GM23338 (cell line): ENCODE measurements around the gene PLD2.
"Not testable (repeated sequence)": the region's sequence is repeated elsewhere in the genome, so short reads cannot be mapped to it uniquely, and the experiment has no call there.

ENCODE experiments used
- CREB1 ChIP-seq: fragments of 250-450 bp; sonication (Bioruptor Pico); IDR thresholded peaks from 2 replicates; pipeline ENCODE4 v1.5.0; 2020; ENCODE audit warnings: low read depth, mild to moderate bottlenecking, moderate library complexity
- EZH2 ChIP-seq: fragments of 200-600 bp; sonication (generic); IDR thresholded peaks from one replicate; pipeline ENCODE4 v1.8.0; 2017; ENCODE audit warnings: antibody characterized with exemption, mild to moderate bottlenecking, low read depth; ENCODE audit not compliant: unreplicated experiment
- EZH2phosphoT487 ChIP-seq: fragments of 200-600 bp; sonication (generic); IDR thresholded peaks from one replicate; pipeline ENCODE4 v1.8.1; 2018; ENCODE audit warnings: antibody characterized with exemption; ENCODE audit not compliant: unreplicated experiment
- JUNB ChIP-seq: IDR thresholded peaks from one replicate; pipeline ENCODE4 v1.6.1; 2016; ENCODE audit warnings: antibody characterized with exemption; ENCODE audit not compliant: unreplicated experiment
- NANOG ChIP-seq: IDR thresholded peaks from 2 replicates; pipeline ENCODE4 v1.6.1; 2016; ENCODE audit warnings: antibody characterized with exemption, borderline replicate concordance
- POLR2AphosphoS5 ChIP-seq: IDR thresholded peaks from 2 replicates; pipeline ENCODE4 v1.6.1; 2016; ENCODE audit warnings: antibody characterized with exemption, low read depth
- ZNF114 ChIP-seq: fragments of 250-450 bp; sonication (Bioruptor Pico); IDR thresholded peaks from 2 replicates; pipeline ENCODE4 v1.5.0; 2020; ENCODE audit warnings: mild to moderate bottlenecking, moderate library complexity
- ZNF331 ChIP-seq: fragments of 250-450 bp; sonication (Bioruptor Pico); IDR thresholded peaks from 2 replicates; pipeline ENCODE4 v1.5.0; 2020; ENCODE audit warnings: low read depth, mild to moderate bottlenecking, moderate library complexity
- TF ChIP-seq, protein P1 (sequence below), 2 experiments: fragments of 200-600 bp in 1 of 2; sonication (generic) in 1 of 2; conservative IDR thresholded peaks; 2 replicates each; pipeline versions ENCODE4 v1.5.1 to v1.6.1; 2016 to 2017; ENCODE audit warnings: antibody characterized with exemption in 2 of 2, low read depth in 2 of 2, mild to moderate bottlenecking in 2 of 2, moderate library complexity in 1 of 2
- TF ChIP-seq, protein P2 (sequence below): IDR thresholded peaks from one replicate; pipeline ENCODE4 v1.6.1; 2018; ENCODE audit warnings: antibody characterized with exemption; ENCODE audit not compliant: unreplicated experiment
- TF ChIP-seq, protein P3 (sequence below): IDR thresholded peaks from 2 replicates; pipeline ENCODE4 v1.6.1; 2016; ENCODE audit warnings: antibody characterized with exemption

DNA sequence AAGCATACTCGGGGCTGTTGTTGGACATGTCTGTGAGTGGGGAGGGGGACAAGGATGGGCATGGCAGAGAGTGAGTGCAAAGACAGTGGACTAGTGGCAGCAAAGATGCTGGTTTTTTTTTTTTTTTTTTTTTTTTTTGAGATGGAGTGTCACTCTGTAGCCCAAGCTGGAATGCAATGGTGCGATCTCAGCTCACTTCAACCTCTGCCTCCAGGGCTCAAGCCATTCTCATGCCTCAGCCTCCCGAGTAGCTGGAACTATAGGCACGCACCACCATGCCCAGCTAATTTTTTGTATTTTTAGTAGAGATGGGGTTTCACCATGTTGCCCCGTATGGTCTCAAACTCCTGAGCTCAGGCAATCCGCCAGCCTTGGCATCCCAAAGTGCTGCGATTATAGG is 50.4 kb downstream of the PLD2 start:
- TF ChIP-seq, protein P1, sequence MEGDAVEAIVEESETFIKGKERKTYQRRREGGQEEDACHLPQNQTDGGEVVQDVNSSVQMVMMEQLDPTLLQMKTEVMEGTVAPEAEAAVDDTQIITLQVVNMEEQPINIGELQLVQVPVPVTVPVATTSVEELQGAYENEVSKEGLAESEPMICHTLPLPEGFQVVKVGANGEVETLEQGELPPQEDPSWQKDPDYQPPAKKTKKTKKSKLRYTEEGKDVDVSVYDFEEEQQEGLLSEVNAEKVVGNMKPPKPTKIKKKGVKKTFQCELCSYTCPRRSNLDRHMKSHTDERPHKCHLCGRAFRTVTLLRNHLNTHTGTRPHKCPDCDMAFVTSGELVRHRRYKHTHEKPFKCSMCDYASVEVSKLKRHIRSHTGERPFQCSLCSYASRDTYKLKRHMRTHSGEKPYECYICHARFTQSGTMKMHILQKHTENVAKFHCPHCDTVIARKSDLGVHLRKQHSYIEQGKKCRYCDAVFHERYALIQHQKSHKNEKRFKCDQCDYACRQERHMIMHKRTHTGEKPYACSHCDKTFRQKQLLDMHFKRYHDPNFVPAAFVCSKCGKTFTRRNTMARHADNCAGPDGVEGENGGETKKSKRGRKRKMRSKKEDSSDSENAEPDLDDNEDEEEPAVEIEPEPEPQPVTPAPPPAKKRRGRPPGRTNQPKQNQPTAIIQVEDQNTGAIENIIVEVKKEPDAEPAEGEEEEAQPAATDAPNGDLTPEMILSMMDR (conservative IDR thresholded peaks at IDR 0.05; ENCODE audit: low read depth in 2 of 2) = not testable (repeated sequence)
- TF ChIP-seq, protein P2, sequence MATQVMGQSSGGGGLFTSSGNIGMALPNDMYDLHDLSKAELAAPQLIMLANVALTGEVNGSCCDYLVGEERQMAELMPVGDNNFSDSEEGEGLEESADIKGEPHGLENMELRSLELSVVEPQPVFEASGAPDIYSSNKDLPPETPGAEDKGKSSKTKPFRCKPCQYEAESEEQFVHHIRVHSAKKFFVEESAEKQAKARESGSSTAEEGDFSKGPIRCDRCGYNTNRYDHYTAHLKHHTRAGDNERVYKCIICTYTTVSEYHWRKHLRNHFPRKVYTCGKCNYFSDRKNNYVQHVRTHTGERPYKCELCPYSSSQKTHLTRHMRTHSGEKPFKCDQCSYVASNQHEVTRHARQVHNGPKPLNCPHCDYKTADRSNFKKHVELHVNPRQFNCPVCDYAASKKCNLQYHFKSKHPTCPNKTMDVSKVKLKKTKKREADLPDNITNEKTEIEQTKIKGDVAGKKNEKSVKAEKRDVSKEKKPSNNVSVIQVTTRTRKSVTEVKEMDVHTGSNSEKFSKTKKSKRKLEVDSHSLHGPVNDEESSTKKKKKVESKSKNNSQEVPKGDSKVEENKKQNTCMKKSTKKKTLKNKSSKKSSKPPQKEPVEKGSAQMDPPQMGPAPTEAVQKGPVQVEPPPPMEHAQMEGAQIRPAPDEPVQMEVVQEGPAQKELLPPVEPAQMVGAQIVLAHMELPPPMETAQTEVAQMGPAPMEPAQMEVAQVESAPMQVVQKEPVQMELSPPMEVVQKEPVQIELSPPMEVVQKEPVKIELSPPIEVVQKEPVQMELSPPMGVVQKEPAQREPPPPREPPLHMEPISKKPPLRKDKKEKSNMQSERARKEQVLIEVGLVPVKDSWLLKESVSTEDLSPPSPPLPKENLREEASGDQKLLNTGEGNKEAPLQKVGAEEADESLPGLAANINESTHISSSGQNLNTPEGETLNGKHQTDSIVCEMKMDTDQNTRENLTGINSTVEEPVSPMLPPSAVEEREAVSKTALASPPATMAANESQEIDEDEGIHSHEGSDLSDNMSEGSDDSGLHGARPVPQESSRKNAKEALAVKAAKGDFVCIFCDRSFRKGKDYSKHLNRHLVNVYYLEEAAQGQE = not testable (repeated sequence)
- TF ChIP-seq EZH2, POLR2AphosphoS5, EZH2phosphoT487, ZNF114, CREB1, ZNF331, JUNB, NANOG: not testable (repeated sequence)
- TF ChIP-seq, protein P3, sequence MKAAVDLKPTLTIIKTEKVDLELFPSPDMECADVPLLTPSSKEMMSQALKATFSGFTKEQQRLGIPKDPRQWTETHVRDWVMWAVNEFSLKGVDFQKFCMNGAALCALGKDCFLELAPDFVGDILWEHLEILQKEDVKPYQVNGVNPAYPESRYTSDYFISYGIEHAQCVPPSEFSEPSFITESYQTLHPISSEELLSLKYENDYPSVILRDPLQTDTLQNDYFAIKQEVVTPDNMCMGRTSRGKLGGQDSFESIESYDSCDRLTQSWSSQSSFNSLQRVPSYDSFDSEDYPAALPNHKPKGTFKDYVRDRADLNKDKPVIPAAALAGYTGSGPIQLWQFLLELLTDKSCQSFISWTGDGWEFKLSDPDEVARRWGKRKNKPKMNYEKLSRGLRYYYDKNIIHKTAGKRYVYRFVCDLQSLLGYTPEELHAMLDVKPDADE = not testable (repeated sequence)
